ENCODE results near the gene MAPKAPK3. TPM values are rescaled to one million over a fixed set of nuclear protein-coding genes. Genes with fewer than 3 reads are reported as not detected.

Gene MAPKAPK3
- total and polyA plus RNA-seq, 2 of the 4 experiments (the other 2 are of a cell fraction) = 38.3 to 57.2 TPM

DNA sequence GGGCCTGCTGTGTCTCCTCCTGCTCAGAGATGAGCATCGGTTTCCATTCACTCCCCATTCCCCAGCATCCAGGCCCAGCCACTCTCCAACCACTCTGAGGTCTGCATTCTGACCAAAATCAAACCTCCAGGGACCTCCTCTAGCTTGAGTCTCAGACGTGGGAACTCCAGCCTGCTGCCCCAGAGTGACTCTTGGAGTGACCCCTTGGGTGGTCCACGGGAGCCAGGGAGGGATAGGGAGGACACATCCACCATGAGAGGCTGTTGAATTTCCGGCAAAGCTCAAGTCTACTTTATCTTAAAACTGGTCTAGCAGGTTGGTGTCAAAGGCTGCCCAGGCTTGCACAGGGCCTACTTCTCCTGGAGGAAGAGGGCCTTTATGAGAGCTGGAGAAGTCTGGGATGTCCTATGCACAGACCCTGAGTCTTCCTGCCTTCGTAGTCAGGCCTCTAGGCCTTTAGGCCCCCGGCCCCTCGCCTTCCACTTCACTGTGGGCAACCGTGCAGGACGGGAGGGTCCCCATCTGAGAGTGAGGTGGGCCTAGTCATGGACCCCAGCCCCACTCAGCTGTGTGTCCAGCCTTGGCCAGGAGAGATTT lies 14.3 kb upstream of the MAPKAPK3 start (continued):
- TF ChIP-seq BHLHE40 (IDR thresholded peaks at IDR 0.05; ENCODE audit: low read depth, low read length) = no peak

DNA sequence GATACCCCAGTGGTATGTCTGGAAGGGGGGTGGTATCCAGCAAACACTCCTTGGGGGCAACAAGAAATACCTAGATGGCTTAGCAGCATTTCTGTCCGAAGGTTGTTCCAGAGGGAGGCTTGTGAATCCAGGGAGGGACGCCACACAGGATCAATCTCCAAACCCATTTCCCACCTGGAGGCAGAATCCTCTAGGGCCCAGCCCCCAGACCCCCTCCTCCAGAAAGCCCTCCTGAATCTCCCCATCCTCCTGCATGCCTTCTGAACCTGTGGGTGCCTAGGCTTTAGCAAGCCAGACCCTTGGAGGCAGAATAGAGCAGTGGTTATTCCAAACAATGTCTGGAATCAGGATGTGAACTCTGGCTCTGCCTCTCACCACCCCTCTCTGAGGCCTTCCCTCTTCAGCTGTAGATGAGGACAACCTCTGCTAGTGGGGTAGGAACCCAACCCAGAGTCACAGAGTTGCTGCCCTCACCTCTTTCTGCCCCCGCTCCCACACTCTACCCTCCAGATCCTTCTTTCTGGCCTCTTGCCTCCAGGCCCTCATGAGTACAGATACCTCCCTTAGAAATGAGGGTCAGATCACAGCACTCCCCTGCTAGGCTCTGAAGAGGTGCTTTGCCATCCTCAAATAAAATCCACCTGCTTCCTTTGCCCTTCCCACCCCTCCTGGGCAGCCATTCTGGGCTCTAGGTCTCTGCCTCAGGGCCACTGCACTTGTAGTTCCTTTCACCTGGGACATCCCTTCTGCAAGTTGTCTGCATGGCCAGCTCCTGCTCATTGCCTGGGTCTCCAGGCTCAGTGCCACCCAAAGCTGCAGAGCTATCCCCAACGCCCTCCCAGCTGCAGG lies 13.5 kb upstream of the MAPKAPK3 start:
- no peak overlapping the region for H3K9ac ChIP-seq (ENCODE audit: low read depth, low read length)
- H4K8ac ChIP-seq (ENCODE audit: low read depth in 2 of 2, low read length in 2 of 2) = no peak overlapping the region
- dilution Hi-C loops (cut with HindIII; ENCODE audit: low sequenced_read_pairs, unreplicated experiment) = no loop called here
- ChIA-PET POLR2A (ENCODE audit: unreplicated experiment) (no interaction called here), CTCF (no interaction called here)
- H3K56ac ChIP-seq (ENCODE audit: extremely low read depth, insufficient read depth, low read length) = no peak overlapping the region
- peaks cover 24% of the 10 kb centered on the region for H3K9me1 ChIP-seq (ENCODE audit: insufficient read depth, low read length)
- peak overlapping the region; percentile 26; the same call in 1 of the 2 replicates for H3K23ac ChIP-seq (ENCODE audit: low read depth, low read length)
- no peak overlapping the region for H3K14ac ChIP-seq (replicated peaks; ENCODE audit: low read depth, low read length)
- H2BK20ac ChIP-seq (ENCODE audit: low read depth, low read length) = peak overlapping the region; percentile 36; the same call in 1 of the 2 replicates
- no peak overlapping the region for H3K4me2 ChIP-seq (ENCODE audit: low read depth, low read length)
- peaks cover 0 to 4% of the 10 kb centered on the region in 2 experiments; a peak in 1 of 4 replicates for H3K79me1 ChIP-seq (ENCODE audit: low read depth in 1 of 2, low read length in 2 of 2)
- DNase-seq = no peak
- peaks cover 22% of the 10 kb centered on the region for H3K4me1 ChIP-seq (ENCODE audit: control insufficient read depth, insufficient read depth, low read length)
- peak overlapping the region; percentile 50 for H2AFZ ChIP-seq (replicated peaks; ENCODE audit: low read length, poor library complexity)
- H2AK5ac ChIP-seq (ENCODE audit: low read depth, low read length) = no peak overlapping the region
- no peak overlapping the region for H2BK15ac ChIP-seq (ENCODE audit: low read depth, low read length)
- no TSS peak for BruUV-seq (replicated peaks)
- no peak for ATAC-seq (ENCODE audit: low read depth)
- no peak overlapping the region for H4K91ac ChIP-seq (ENCODE audit: insufficient read depth, low read depth, low read length)
- H4K20me1 ChIP-seq (ENCODE audit: insufficient read depth, low read length) = no peaks in the 10 kb centered on the region
- no peak overlapping the region for H2BK5ac ChIP-seq (ENCODE audit: low read depth, low read length, poor library complexity, severe bottlenecking)
- H4K5ac ChIP-seq (ENCODE audit: low read depth, low read length) = no peak overlapping the region
- no peak overlapping the region for H3K4ac ChIP-seq (ENCODE audit: low read depth, low read length)
- no peak overlapping the region for H3K18ac ChIP-seq (ENCODE audit: low read depth, low read length)
- no peak overlapping the region for H3K4me3 ChIP-seq (ENCODE audit: insufficient read depth, low read depth, low read length)
- H2AK9ac ChIP-seq (replicated peaks; ENCODE audit: low read depth, low read length, poor library complexity) = peak overlapping the region; percentile 53
- H3K9me3 ChIP-seq (ENCODE audit: control insufficient read depth, insufficient read depth, low read length) = no peaks in the 10 kb centered on the region
- H3K36me3 ChIP-seq (ENCODE audit: control insufficient read depth, insufficient read depth, low read length) = peaks cover 28% of the 10 kb centered on the region; the same call in 1 of the 2 replicates
- in situ Hi-C loops (cut with MboI; ENCODE audit: low sequenced_read_pairs) = loop anchor here (25.0 kb wide), 1 partner anchor 1084 kb away; no protein-coding TSS in a partner anchor
- TF ChIP-seq BHLHE40 (IDR thresholded peaks at IDR 0.05; ENCODE audit: low read depth, low read length) (no peak), CHD1 (IDR thresholded peaks at IDR 0.05; ENCODE audit: low read depth, low read length) (no peak), MXI1 (IDR thresholded peaks at IDR 0.05; ENCODE audit: borderline replicate concordance, low read depth, low read length) (no peak), NFE2L2 (IDR thresholded peaks at IDR 0.05; ENCODE audit: low read depth, low read length) (no peak), POLR2A (IDR thresholded peaks at IDR 0.05; ENCODE audit: low read depth, low read length) (no peak)
- TF ChIP-seq, protein P1, sequence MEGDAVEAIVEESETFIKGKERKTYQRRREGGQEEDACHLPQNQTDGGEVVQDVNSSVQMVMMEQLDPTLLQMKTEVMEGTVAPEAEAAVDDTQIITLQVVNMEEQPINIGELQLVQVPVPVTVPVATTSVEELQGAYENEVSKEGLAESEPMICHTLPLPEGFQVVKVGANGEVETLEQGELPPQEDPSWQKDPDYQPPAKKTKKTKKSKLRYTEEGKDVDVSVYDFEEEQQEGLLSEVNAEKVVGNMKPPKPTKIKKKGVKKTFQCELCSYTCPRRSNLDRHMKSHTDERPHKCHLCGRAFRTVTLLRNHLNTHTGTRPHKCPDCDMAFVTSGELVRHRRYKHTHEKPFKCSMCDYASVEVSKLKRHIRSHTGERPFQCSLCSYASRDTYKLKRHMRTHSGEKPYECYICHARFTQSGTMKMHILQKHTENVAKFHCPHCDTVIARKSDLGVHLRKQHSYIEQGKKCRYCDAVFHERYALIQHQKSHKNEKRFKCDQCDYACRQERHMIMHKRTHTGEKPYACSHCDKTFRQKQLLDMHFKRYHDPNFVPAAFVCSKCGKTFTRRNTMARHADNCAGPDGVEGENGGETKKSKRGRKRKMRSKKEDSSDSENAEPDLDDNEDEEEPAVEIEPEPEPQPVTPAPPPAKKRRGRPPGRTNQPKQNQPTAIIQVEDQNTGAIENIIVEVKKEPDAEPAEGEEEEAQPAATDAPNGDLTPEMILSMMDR (conservative IDR thresholded peaks at IDR 0.05; ENCODE audit: low read depth, low read length) = no peak
- intact Hi-C loops (cut with micrococcal nuclease) = no loop called here
- 100% methylated on average over 1 of the region's 4 CpGs; no CpG with 5 or more reads in 1 of the 2 experiments for WGBS, 2 experiments (ENCODE audit: extremely low coverage in 2 of 2, insufficient read length in 1 of 2)
- H3K27ac ChIP-seq (ENCODE audit: insufficient read depth, low read length) = no peak overlapping the region
- no peaks in the 10 kb centered on the region for H3K27me3 ChIP-seq (ENCODE audit: control insufficient read depth, insufficient read depth, low read length)
- no peak overlapping the region for H2BK120ac ChIP-seq (ENCODE audit: low read depth, low read length)

All from IMR-90 (cell line).